HG02623 (cell line): ENCODE results near the gene TET3.

ENCODE experiments used
- ATAC-seq: cut with Tn5 transposase; IDR thresholded peaks from one replicate; pipeline ENCODE4 v1.9.1; 2021; ENCODE audit warnings: moderate library complexity; ENCODE audit not compliant: unreplicated experiment

The TET3 gene

DNA sequence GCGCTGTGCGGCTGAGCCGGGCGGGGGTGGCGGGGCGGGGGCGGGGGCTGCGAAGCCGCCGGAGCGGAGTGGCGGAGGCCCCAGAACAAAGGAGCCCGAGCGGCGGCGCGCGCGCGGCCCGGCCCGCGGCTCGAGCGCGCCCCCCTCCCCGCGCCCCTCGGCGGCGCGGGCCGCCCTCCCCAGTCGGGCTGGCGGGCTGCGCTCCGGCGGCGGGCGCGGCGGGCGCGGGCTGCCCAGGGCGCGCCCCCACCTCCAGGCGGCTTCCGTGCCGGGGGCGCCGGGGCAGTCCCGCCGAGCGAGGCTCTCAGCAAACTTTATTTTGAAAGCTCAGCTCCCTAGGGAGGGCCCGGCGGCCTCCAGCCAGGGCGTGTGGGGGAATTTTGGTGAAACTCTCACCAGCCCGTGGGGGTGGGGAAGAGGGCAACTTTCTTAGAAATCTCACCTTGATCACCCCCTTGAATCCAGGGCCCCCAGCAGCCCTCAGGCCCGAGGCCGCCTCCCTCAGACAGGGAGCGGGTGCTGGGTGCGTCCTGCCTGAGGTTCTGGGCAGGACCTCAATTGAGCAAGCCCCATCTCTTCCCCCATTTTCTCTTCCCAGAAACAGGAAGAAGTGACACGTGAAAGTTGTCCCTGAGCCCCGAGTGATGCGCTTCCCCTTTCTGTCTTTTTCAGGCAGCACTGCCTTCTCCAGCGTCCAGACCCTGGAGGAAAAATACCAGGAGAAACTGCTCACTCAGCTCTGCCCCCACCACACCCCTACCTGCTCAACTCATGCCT is 786 bp downstream of the TET3 start:
- ATAC-seq, result peak; percentile 30

DNA sequence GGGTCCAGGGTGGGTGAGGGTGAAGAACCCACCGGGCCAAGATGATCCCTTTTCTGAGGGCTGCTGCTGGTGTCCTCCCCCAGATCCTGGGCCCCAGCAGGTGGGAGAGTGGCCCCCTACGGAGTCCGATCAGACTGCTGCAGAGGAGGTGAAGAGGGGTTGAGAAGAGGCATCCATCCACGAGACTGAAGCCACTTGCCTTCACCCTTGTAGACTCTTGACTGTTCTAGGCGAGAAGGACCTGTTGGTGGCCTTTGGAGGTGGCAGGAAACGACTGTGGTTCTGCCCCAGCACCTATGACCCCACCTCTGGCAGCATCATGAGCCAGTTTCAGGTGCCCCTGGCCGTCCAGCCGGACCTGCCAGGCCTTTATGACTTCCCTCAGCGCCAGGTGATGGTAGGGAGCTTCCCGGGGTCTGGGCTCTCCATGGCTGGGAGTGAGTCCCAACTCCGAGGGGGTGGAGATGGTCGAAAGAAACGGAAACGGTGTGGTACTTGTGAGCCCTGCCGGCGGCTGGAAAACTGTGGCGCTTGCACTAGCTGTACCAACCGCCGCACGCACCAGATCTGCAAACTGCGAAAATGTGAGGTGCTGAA is 1.5 kb downstream of the TET3 start:
- ATAC-seq, result no peak

DNA sequence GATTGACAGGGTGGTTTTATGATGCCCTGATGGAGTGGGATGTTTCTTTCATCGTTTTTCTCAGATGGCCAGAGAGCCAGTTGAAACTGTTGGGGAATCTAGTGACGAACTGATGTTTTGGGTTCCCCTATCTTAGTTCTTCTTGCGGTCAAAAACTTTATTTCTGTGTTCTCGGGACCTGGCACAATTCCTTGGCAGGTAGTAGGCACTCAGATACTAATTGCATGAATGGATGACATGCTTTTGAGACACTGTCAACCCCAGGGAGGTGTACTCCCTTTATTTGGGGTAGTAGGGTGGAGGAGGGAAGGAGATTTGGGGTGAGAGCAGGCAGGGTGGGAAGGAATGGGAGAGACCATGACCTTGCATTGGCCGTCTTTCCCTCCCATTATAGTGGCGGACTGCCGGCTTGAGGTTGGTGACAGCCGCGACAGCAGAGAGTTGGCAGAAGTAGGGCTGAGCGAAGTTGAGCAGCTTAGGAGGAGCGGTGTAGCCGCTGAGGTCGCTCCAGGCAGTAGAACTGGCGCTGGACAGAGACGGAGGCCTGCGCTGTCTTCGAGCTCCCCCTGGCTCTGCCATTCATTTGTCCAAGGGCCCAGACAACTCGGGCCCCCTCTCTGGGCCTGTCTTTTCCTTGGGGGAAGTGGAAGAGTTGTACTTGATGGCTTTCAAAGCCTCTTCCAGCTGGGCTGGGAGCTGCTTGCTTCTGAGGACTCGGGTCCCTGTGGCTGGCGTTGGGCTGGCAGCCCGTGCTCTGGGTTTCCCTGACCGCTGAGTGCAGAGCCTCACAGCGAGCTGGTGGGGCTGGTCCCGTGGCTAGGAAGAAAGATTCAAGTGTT is 2.6 kb downstream of the TET3 start:
- no peak for ATAC-seq

DNA sequence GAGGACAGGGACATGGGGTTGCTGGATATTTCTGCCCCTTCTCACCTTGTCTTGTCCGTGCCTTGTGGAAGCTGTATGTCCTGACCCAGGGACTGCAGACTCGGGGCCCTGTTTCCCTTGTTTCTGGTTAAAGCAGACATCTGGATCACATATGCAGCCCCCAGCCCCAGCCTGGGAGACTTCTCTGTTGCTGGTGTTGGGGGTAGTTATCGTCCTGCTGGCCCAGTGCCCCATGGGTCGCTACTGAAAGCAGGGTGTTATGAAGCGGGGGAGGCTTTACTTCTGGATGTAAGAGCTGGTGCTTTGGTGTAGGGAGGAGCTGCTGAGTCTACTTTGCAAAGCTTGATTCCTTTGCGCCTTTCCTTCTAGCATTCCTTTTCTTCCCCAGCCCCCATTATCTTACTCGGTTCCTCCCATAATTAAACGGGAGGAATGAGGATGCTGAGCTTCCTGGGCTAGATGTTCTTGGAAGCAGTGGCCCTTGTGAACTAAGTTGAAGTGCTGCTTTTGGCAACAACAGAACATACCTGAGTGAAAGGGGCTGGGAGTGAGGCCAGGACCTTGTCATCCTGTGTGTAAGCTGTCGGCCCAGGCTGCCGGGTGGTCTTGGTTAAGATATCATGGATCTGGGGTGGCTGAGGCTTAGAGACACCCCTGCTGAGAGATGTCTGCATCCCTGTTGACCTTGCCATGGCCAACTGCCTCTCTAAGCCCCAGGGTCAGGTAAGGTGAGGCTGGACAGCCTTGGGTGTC is 3.4 kb downstream of the TET3 start:
- ATAC-seq, result no peak

DNA sequence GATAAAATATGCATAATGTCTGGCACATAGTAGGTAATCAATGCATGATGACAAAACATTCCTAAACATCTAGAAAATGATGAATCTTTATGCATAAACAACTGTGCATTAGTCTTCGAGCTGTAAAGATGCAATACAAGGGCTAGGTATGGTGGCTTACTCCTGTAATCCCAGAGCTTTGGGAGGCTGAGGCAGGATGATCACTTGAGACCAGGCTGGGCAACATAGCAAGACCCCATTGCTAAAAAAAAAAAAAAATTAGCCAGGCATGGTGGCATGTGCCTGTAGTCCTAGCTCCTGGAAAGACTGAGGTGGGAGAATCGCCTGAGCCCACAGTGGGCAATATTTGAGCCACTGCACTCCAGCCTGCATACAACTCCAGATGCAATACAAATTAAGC is 5.3 kb downstream of the TET3 start:
- ATAC-seq, result no peak

DNA sequence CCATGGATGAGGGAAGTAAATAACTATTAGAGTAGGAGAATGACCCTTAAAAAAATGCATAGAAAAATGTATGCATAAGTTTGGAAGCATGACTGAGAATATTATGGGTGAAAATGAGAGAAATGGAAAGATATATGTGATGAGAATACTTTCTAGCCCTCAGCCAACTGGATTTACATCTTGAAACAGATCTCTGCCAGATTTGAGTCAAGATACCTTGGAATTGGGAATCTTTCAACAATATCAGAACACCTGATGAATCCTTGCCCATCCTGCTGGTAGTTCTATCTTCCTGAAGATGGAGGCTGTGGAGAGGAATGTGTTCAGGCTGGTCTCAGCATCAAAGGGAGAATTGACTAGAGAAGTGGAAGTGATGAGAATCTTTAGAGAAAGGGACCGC is 5.8 kb downstream of the TET3 start:
- ATAC-seq, result no peak

DNA sequence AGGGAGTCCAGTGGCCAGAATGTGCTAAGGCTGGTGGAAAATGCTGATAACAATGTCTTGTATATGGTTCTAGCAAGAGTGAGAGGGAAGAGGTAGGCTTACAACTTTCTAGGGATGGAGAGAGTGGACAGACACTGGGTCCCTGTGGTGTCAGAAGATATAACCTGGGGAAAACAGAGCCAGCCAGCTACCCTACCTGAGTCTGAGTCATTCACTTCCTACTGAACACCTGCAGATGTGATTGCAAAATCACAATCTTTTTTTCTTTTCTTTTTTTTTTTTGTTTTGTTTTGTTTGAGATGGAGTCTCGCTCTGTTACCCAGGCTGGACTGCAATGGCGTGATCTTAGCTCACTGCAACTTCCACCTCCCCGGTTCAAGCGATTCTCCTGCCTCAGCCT is 7.3 kb downstream of the TET3 start:
- no peak for ATAC-seq

DNA sequence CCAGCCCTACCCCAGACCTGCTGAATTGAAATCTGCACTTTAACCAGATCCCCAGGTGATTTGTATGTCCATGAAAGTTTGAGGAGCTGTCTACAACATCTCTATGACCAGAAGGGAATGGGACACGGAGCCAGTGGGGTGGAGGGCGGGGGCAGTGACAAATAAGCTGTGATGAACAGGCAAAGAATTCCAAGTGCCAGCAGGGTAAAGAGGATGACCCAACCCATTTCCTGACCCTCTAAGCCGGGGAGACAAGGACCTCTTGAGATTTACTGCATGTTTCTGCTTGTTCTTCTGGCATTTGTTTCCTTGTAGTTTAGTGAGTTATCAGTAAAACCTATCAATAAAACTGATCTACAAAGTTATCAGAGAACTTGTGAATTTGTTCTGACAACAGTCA is 8.7 kb downstream of the TET3 start:
- ATAC-seq, result no peak

DNA sequence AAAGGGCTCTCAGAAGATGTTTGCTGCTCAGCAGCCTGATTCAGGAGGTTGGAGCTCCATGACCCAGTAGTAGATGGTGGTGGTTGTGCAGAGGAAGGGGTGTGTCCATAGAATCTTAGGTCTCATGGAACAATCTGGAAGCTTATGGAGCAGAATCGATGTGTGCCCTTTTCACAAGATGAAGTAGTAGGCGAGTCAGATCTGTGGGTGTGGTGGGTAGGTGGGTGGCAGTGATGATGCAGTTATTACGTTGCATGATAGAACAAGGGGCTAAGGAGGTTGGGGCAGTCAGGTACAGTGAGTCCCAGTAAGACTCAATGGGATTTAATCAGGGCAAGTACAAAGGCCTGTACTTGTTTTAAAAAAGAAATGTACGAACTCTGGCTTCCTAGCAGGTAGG is 9.1 kb downstream of the TET3 start:
- no peak for ATAC-seq

DNA sequence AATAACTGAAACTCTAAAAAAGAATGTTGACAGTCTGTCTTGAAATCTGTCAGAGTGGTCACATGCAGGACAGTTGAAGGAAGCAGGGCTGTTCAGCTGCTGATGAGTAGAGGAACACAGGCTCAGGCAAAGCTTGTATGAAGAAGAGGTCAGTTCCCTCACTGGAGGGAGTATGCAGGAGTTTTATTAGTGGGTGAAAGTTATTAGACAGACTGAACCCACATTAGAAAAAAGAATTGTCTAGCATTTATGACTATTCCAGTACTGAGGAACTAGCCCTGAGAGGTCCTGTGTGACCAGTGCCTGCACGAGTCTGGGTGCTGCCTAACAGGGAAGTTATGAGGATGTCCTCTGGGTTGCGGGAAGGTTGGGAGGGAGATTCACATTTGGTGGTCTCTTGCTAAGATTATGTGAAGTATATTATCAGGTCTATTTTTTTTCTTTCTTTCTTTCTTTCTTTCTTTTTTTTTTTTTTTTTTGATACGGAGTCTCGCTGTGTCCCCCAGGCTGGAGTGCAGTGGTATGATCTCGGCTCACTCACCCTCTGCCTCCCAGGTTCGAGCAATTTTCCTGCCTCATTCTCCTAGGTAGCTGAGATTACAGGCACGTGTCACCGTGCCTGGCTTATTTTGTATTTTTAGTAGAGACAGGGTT is 9.6 kb downstream of the TET3 start:
- ATAC-seq, result no peak

DNA sequence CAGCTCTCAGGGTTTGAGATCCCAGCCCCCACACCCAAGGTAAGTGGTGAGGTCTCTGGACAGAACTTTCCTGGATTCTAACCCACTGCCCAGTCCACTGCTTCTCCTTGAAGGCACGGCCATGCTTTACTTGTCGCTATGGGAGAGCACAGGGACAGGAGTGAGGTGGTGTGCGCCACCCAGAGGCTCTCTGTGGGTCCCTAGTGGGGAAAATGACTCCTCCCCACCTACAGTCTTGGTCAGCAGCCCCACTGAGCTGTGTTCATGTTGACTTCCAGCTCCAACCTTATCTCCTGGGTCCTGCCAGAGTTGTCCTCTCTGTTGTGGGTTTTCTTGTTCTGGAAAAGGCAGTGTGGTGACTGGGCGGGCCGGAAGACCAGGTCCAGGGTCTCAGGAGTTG is 11.1 kb downstream of the TET3 start:
- no peak for ATAC-seq

DNA sequence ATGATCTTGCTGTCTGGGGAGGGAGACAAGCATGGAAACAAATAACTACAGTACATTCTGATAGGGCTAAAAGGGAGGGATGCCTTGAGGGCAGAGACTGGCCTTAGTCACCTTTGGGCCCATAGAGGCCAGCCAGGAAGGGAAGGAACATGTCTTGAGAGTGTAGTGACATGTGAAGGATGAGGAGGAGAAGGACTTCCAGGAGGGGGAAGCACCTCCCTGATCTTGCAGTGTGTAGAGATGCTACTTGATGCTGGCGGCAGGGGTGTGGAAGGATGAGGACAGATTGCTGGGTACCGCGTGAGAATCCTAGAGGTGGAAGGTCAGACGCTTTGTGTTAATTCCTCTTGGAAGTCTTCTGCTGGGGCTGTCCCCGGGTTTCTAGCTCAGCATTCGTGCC is 13.1 kb downstream of the TET3 start:
- ATAC-seq, result no peak

DNA sequence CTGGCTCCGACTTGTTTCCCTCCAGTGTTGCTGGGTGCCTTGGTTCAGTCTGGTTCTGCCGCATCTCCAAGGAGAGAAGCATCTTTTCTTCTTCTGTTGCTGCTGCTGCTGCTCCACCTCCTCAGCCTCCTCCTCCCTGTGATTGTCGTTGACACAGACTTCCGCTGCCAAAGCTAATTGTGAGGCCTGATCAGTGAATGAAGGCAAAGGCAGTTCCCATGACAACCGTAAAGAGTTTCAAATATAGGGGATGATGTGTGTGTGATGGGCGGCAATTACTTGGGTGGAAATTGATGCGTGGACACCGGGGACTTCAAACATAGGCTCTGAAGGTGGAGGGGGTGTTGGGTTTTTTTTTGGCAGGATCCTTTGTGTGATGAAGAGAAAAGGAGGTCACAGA is 13.7 kb downstream of the TET3 start:
- ATAC-seq, result no peak

DNA sequence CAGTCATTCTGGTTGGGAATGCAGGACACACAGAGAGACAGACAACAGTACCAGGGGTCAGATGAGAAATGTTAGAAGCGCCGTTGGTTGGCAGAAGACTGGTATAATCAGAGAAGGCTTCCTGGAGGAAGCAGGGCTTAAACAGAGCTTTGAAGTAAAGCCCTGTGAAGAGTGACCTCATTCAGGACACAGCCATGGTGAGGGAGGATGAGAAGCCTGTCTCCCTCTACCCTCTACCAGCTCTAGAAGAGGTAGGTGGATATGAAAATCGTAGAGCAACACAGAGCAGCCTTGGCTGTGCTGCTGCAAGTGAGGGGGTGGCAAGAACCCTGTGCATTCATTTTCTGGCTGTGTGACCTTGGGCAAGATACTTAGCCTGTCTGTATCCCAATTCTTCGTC is 14.2 kb downstream of the TET3 start:
- no peak for ATAC-seq

DNA sequence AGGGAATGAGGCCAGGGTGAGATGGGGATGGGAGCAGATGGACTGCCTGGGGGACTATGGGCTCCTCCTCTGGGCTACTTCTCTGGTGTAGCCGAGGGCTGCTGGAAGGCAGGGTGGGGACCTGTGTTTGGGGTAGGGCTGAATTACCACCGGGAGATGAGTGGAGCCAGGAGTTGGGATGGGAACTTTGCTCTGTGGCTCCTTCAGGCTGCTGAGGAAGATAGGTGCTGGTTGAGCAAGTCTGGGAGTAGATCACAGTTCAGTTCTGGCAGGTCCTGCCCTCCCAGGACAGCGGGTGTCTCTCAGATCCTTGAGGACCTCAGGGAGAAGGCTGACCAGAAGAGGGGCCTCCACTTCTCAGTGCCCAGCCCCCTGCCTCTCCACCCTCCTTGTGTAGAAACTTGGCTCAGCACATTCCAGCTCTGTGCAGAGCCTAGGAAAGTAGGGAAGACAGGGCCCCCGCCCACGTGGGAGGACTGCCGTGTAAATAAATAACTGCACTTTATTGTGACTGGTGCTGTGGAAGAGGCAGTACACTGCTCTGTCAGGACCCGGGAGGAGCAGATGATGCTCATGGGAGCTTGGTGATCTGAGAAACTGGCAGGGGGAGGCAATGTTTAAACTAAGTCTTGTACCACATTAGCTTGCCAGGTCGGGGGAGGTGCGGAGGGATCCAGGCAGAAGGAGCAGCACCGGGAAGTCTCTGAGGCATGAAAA is 15.3 kb downstream of the TET3 start:
- ATAC-seq, result no peak

DNA sequence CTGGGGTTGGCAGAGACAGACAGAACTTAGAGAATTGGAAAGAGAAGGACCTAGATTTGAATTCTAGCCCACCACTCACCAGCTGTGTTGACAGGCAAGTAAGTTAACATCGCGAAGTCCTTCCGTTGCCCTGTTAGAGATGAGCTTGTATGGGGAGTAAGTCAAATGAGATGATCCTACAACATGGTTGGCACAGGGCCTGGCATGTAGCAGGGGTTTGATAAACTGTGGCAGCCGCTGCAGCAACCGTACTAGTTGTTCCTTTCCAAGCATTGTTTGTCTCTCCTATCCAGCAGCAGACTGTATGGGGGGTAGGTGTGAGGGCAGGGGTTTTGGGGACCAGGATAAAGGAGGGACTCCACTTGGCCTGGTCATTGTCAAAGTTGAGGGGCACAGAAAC is 16.0 kb downstream of the TET3 start:
- no peak for ATAC-seq

DNA sequence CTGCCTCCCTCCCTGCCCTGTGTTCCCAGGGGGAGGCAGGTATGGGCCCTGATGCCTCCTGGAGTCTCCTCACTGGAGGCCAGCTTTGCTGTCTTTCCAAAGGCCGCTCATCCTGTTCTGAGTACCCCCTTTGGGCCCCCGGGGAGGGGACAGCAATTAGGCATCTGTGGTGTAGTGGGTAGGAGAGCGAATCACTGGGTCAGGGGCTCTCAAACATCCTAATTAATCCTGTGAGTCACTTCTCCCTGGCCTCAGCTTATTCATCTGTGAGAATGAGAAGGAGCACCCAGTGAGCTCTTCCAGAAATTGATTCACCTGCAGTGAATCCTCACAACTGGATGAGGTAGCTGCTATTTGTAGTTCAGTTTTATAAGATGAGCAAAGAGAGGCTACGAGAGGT is 16.4 kb downstream of the TET3 start:
- ATAC-seq, result no peak

DNA sequence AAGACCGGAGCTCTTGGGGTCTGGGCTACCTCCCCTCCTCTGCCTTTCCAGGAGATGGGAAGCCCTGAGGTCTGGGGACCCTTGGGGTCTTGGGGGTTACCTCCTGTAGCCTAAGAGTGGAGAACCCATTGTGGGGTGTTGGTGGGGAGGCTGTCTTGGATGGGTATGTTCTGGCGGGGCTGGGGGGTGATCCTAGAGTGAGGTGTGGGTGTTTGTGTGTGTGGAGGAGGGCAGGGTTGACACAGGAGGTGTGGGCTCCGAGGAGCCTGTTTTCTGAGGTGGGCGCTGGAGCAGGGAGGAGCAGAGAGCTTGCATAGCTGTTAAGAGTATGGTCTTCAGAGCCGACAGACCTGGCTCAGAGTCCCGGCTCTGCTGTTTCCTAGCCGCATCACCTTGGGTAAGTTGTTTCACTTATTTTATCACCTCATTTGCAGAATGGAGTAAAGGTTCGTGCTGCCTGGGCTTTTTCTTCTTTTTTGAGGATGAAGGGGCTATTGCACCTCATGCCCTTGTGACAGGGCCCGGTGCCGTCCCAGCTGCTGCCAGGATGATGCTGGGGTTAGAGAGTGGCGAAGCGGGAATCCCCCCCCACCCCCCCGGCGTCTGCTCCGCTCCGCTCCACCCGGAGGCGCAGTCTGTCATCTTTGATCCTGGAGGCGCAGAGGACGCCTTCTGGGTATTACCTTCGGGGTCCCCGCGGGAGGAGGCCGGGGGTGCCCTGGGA is 17.2 kb downstream of the TET3 start:
- ATAC-seq, result peak; percentile 43
